ENCODE measurements around the gene KRT27. TPM values are rescaled to one million over a fixed set of nuclear protein-coding genes. Genes with fewer than 3 reads are reported as not detected.

Gene KRT27
- not detected for total RNA-seq
- not detected for polyA plus RNA-seq (2013, experiment 1 of 2)
- polyA plus RNA-seq (2013, experiment 2 of 2), result not detected
- total RNA-seq, result 0 to 0.09 (median 0) reads per million in 172 experiments

GRCh38 chr17:40782450-40782849, at the start of gene KRT27:
Gene KRT27, minus strand, starts transcription at chr17:40782550. Its CDS starts 57 bp downstream, at chr17:40782493.
- ChIA-PET POLR2A (no interaction called here), CTCF (no interaction called here)
- DNase-seq, result no peak
- H3K4me1 Mint-ChIP-seq (ENCODE audit: low read depth), result no peaks in the 10 kb centered on the region
- H3K27me3 Mint-ChIP-seq, result peaks cover 46% of the 10 kb centered on the region
- ATAC-seq (ENCODE audit: poor library complexity), result no peak
- H3K27ac Mint-ChIP-seq, result no peak within 1 kb of the TSS
- Histone ChIP-seq H3K9me3 (ENCODE audit: control insufficient read depth in 1 of 2, insufficient read depth in 1 of 2, low read length in 2 of 2) (peaks cover 0 to 5% of the 10 kb centered on the region in 2 experiments), H3K36me3 (ENCODE audit: insufficient read depth, low read length) (no peaks in the 10 kb centered on the region), H3K4me3 (ENCODE audit: low read length) (no peak within 1 kb of the TSS), H3K4me1 (ENCODE audit: insufficient read depth, low read length) (no peaks in the 10 kb centered on the region), H3K27me3 (ENCODE audit: control insufficient read depth in 1 of 2, insufficient read depth in 2 of 2, low read length in 2 of 2) (peaks cover 24 to 28% of the 10 kb centered on the region in 2 experiments), H3K27ac (ENCODE audit: low read depth in 1 of 2, low read length in 2 of 2) (no peak within 1 kb of the TSS)
- no peaks in the 10 kb centered on the region for H3K9me3 Mint-ChIP-seq
- no peak for TF ChIP-seq CTCF (IDR thresholded peaks at IDR 0.05)
- H3K4me3 Mint-ChIP-seq, result no peak within 1 kb of the TSS
- no peaks in the 10 kb centered on the region for H3K36me3 Mint-ChIP-seq (ENCODE audit: low read depth)
- intact Hi-C loops (cut with DNase I, micrococcal nuclease), result no loop called here

GRCh38 chr17:40830085-40830776, 47.9 kb upstream of the KRT27 start:
- peaks cover 12% of the 10 kb centered on the region for H3K27me3 Mint-ChIP-seq
- POLR2A ChIA-PET, result interaction anchor here (0.7 kb wide), 1 partner anchor 176 kb away, joined by 3 read pairs; no protein-coding TSS in a partner anchor
- Histone ChIP-seq H3K4me1 (ENCODE audit: insufficient read depth, low read length) (no peaks in the 10 kb centered on the region), H3K36me3 (ENCODE audit: insufficient read depth, low read length) (peaks cover 5% of the 10 kb centered on the region), H3K9me3 (ENCODE audit: control insufficient read depth in 1 of 2, insufficient read depth in 1 of 2, low read length in 2 of 2) (no peaks in the 10 kb centered on the region), H3K27me3 (ENCODE audit: control insufficient read depth in 1 of 2, insufficient read depth in 2 of 2, low read length in 2 of 2) (no peaks in the 10 kb centered on the region), H3K4me3 (ENCODE audit: low read length) (no peak overlapping the region), H3K27ac (ENCODE audit: low read depth in 1 of 2, low read length in 2 of 2) (no peak overlapping the region)
- H3K27ac Mint-ChIP-seq, result no peak overlapping the region
- H3K4me3 Mint-ChIP-seq, result no peak overlapping the region
- no peaks in the 10 kb centered on the region for H3K9me3 Mint-ChIP-seq
- intact Hi-C loops (cut with DNase I, micrococcal nuclease), result no loop called here
- ATAC-seq (ENCODE audit: poor library complexity), result no peak
- H3K4me1 Mint-ChIP-seq (ENCODE audit: low read depth), result peaks cover 5% of the 10 kb centered on the region
- DNase-seq, result no peak
- CTCF ChIA-PET, result no interaction called here
- H3K36me3 Mint-ChIP-seq (ENCODE audit: low read depth), result peaks cover 4% of the 10 kb centered on the region
- TF ChIP-seq CTCF (IDR thresholded peaks at IDR 0.05), result no peak

GRCh38 chr17:40828454-40829044, 46.2 kb upstream of the KRT27 start:
- Mint-ChIP-seq H3K27me3 (peaks cover 12% of the 10 kb centered on the region), H3K36me3 (ENCODE audit: low read depth) (peaks cover 4% of the 10 kb centered on the region), H3K4me3 (no peak overlapping the region), H3K4me1 (ENCODE audit: low read depth) (peaks cover 5% of the 10 kb centered on the region), H3K27ac (no peak overlapping the region), H3K9me3 (no peaks in the 10 kb centered on the region)
- ATAC-seq (ENCODE audit: poor library complexity), result no peak
- H3K9me3 ChIP-seq (ENCODE audit: control insufficient read depth in 1 of 2, insufficient read depth in 1 of 2, low read length in 2 of 2), result no peaks in the 10 kb centered on the region
- intact Hi-C loops (cut with DNase I, micrococcal nuclease), result no loop called here
- H3K27ac ChIP-seq (ENCODE audit: low read depth in 1 of 2, low read length in 2 of 2), result no peak overlapping the region
- ChIA-PET CTCF (no interaction called here), POLR2A (interaction anchor here (1.2 kb wide), 1 partner anchor 10 kb away, joined by 5 read pairs; no protein-coding TSS in a partner anchor)
- H3K27me3 ChIP-seq (ENCODE audit: control insufficient read depth in 1 of 2, insufficient read depth in 2 of 2, low read length in 2 of 2), result no peaks in the 10 kb centered on the region
- no peak for TF ChIP-seq CTCF (IDR thresholded peaks at IDR 0.05)
- no peaks in the 10 kb centered on the region for H3K36me3 ChIP-seq (ENCODE audit: insufficient read depth, low read length)
- H3K4me3 ChIP-seq (ENCODE audit: low read length), result no peak overlapping the region
- no peaks in the 10 kb centered on the region for H3K4me1 ChIP-seq (ENCODE audit: insufficient read depth, low read length)
- DNase-seq, result no peak

Data from CD4-positive, alpha-beta T cell (primary cell).